Ishikawa (cell line): ENCODE measurements around the gene ZNF532.

Source experiments
- CEBPB ChIP-seq: IDR thresholded peaks from 2 replicates; pipeline ENCODE4 v1.6.1; 2012
- EP300 ChIP-seq: IDR thresholded peaks from 2 replicates; pipeline ENCODE4 v1.6.1; 2012; ENCODE audit warnings: borderline replicate concordance
- RAD21 ChIP-seq: IDR thresholded peaks from 2 replicates; pipeline ENCODE4 v1.6.1; 2012; ENCODE audit warnings: low read depth
- TF ChIP-seq, protein P1 (sequence below): IDR thresholded peaks from 2 replicates; pipeline ENCODE4 v1.6.1; 2012
- TF ChIP-seq, protein P2 (sequence below): IDR thresholded peaks from 2 replicates; pipeline ENCODE4 v1.6.1; 2012; ENCODE audit warnings: low read depth, mild to moderate bottlenecking

DNA sequence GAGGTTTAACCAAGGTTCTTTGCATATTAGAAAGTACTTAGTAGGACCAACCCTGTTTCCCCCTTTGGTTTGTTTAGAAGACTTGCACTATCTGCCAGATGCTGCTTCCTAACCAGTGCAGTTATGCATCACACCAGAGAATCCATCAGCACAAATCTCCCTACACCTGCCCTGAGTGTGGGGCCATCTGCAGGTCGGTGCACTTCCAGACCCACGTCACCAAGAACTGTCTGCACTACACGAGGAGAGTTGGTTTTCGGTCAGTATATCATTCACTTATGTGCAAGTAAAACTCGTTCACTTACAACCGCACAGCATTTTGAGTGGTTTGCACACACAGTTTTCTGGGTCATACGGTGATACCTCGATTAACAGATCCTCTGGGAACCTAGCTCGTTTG lies 69.7 kb downstream of the ZNF532 start:
- TF ChIP-seq CEBPB (no peak), EP300 (no peak), RAD21 (no peak)
- TF ChIP-seq, protein P1, sequence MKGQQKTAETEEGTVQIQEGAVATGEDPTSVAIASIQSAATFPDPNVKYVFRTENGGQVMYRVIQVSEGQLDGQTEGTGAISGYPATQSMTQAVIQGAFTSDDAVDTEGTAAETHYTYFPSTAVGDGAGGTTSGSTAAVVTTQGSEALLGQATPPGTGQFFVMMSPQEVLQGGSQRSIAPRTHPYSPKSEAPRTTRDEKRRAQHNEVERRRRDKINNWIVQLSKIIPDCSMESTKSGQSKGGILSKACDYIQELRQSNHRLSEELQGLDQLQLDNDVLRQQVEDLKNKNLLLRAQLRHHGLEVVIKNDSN = no peak
- TF ChIP-seq, protein P2, sequence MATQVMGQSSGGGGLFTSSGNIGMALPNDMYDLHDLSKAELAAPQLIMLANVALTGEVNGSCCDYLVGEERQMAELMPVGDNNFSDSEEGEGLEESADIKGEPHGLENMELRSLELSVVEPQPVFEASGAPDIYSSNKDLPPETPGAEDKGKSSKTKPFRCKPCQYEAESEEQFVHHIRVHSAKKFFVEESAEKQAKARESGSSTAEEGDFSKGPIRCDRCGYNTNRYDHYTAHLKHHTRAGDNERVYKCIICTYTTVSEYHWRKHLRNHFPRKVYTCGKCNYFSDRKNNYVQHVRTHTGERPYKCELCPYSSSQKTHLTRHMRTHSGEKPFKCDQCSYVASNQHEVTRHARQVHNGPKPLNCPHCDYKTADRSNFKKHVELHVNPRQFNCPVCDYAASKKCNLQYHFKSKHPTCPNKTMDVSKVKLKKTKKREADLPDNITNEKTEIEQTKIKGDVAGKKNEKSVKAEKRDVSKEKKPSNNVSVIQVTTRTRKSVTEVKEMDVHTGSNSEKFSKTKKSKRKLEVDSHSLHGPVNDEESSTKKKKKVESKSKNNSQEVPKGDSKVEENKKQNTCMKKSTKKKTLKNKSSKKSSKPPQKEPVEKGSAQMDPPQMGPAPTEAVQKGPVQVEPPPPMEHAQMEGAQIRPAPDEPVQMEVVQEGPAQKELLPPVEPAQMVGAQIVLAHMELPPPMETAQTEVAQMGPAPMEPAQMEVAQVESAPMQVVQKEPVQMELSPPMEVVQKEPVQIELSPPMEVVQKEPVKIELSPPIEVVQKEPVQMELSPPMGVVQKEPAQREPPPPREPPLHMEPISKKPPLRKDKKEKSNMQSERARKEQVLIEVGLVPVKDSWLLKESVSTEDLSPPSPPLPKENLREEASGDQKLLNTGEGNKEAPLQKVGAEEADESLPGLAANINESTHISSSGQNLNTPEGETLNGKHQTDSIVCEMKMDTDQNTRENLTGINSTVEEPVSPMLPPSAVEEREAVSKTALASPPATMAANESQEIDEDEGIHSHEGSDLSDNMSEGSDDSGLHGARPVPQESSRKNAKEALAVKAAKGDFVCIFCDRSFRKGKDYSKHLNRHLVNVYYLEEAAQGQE = no peak
